Heart left ventricle (tissue), 16 donors: ENCODE data around the gene CALHM2. TPM values are rescaled to one million over a fixed set of nuclear protein-coding genes. Genes with fewer than 3 reads are reported as not detected.
A peak's percentile ranks its signal among the peaks of the same experiment; 100 is the strongest.

Experiments
- ATAC-seq, 4 donors: fragments of 200-7000 bp; cut with Tn5 transposase; one replicate each; pipeline ENCODE4 v1.9.1; 2020 to 2022; ENCODE audit warnings: moderate library complexity in 4 of 4, mild to moderate bottlenecking in 3 of 4, moderate number of reproducible peaks in 1 of 4
- DNase-seq, 5 donors: peaks; one replicate each; pipeline ENCODE4 v3.0.0-alpha.2; 2020
- H3K27ac ChIP-seq, 12 donors: fragments of 200-600 bp; sonication (generic) in 4 of 12; one replicate each; pipeline versions ENCODE4 v1.5.0 to v1.8.0; 2016 to 2022; ENCODE audit warnings: mild to moderate bottlenecking in 2 of 12
- H3K27me3 ChIP-seq, 9 donors: fragments of 200-600 bp; sonication (generic) in 2 of 9; one replicate each; pipeline versions ENCODE4 v1.5.1 to v1.8.0; 2016 to 2022; ENCODE audit warnings: mild to moderate bottlenecking in 3 of 9
- H3K36me3 ChIP-seq, 9 donors: fragments of 200-600 bp; sonication (generic) in 2 of 9; one replicate each; pipeline versions ENCODE4 v1.5.0 to v1.8.0; 2018 to 2022; ENCODE audit warnings: mild to moderate bottlenecking in 2 of 9
- H3K4me1 ChIP-seq, 12 donors: fragments of 200-600 bp; sonication (generic) in 4 of 12; one replicate each; pipeline versions ENCODE4 v1.5.0 to v1.8.0; 2016 to 2022; ENCODE audit warnings: mild to moderate bottlenecking in 3 of 12
- H3K4me3 ChIP-seq, 12 donors: fragments of 200-600 bp; sonication (generic) in 4 of 12; one replicate each; pipeline versions ENCODE4 v1.5.0 to v1.8.0; 2017 to 2022; ENCODE audit warnings: mild to moderate bottlenecking in 9 of 12, moderate library complexity in 4 of 12
- H3K9me3 ChIP-seq, 12 donors: fragments of 200-600 bp; sonication (generic) in 4 of 12; one replicate each; pipeline versions ENCODE4 v1.5.0 to v1.8.0; 2016 to 2022; ENCODE audit warnings: mild to moderate bottlenecking in 1 of 12
- CTCF ChIP-seq, 12 donors: fragments of 200-600 bp; sonication (generic) in 4 of 12; IDR thresholded peaks; one replicate each; pipeline versions ENCODE4 v1.5.0 to v1.8.0; 2018 to 2022; ENCODE audit warnings: antibody characterized with exemption in 12 of 12, mild to moderate bottlenecking in 5 of 12
- POLR2A ChIP-seq, 2 donors: fragments of 450-650 bp; IDR thresholded peaks; one replicate each; pipeline ENCODE4 v1.6.1; 2017; ENCODE audit warnings: antibody characterized with exemption in 2 of 2, mild to moderate bottlenecking in 2 of 2, moderate library complexity in 2 of 2
- WGBS, 4 donors: extraction: QIAGEN DNeasy Blood & Tissue Kit in 2 of 4; methylation state at CpG; one replicate each; pipeline versions ENCODE4 v1.1.5 to v1.1.7; 2013 to 2018; 5-methylcytosine and 5-hydroxymethylcytosine counted together
- intact Hi-C, 10 donors: fragments of 100-400 bp; cut with DNase I; formaldehyde crosslinking; loops; one replicate each; pipeline versions ENCODE4 v1.11.1 to v1.14.2; 2022
- polyA plus RNA-seq, 2 donors: library from polyadenylated mRNA; stranded (reverse); fragments of 200-250 nt; gene quantifications; one replicate each; pipeline ENCODE4 v1.2.3, GENCODE V29; 2013
- total RNA-seq, 9 donors: library from RNA; depleted of rRNA in 2 of 9; stranded (reverse); fragments of >200 nt in 2 of 9; fragmentation: NEBNext Ultra II Directional in 3 of 9; extraction: Animal tissue kit (Norgen Biotek cat#: 25700) in 3 of 9; gene quantifications; one replicate each; pipeline versions ENCODE4 v1.1.0 to v1.2.4, GENCODE V29; 2016 to 2023
- donor health status: ischemic (EF 13 %, LVEDD 7.1; RV severe dilation, severe dysfunction).
- donor health status: healthy with polysubstance abuse.
- donor health status: DM: no; HTN: yes; CAD: no.
- donor health status: DM: no; HTN: no; CAD: no.
- donor health status: ischemic (EF 25% LVEDD 6.9; RV normal size, moderate dysfunction).
- donor health status: ischemic (EF 25% LVEDD 5.7; RV mildly dilated, moderate dysfunction).
- donor health status: healthy.
- donor health status: DM: yes; HTN: yes; CAD: no.
- donor health status: ischemic (EF 35%, LVEDD 5.7; RV mildly dilated, moderate dysfunction).
- donor health status: nonischemic (EF 11% LVEDD 7.7; RV severe dilation, severe dysfunction).
- donor health status: DM: yes; HTN: yes; CAD: no.
- donor health status: PGD.
- donor health status: ischemic (EF 29% LVEDD 5.4; RV normal size, mild dysfunction).
- donor health status: nonischemic (EF 23%, LVEDD 6.1; RV moderate dilation, normal function).

Gene CALHM2
- total and polyA plus RNA-seq, 11 donors: 8.2 to 36.8 (median 11.2) TPM

GRCh38 chr10:103449208-103450144, 2.7 kb downstream of the CALHM2 start:
- 83 to 88% (median 87%) methylated on average over 30 to 34 of the region's 34 CpGs for WGBS, 4 donors
- Histone ChIP-seq H3K27ac (peak overlapping the region in 11 of 12 donors; percentile 47 to 98 (median 93)), H3K4me1 (peaks cover 10 to 76% (median 62%) of the 10 kb centered on the region in 12 donors), H3K27me3 (no peaks in the 10 kb centered on the region), H3K36me3 (peaks cover 0 to 60% (median 53%) of the 10 kb centered on the region in 9 donors), H3K9me3 (no peaks in the 10 kb centered on the region), H3K4me3 (peak overlapping the region in 9 of 12 donors; percentile 63 to 97 (median 79))
- no peak for ATAC-seq
- no peak for DNase-seq
- TF ChIP-seq CTCF (IDR thresholded peaks at IDR 0.05): no peak
- TF ChIP-seq POLR2A (IDR thresholded peaks at IDR 0.05): no peak
- intact Hi-C loops: no loop called here

GRCh38 chr10:103448746-103449145, 3.4 kb downstream of the CALHM2 start:
- H3K4me3 ChIP-seq: peak overlapping the region in 7 of 12 donors; percentile 27 to 97 (median 85)

GRCh38 chr10:103447187-103447586, 5.0 kb downstream of the CALHM2 start:
- Histone ChIP-seq H3K27ac (peak overlapping the region in 11 of 12 donors; percentile 55 to 94 (median 79)), H3K4me3 (no peak overlapping the region), H3K4me1 (peaks cover 10 to 87% (median 77%) of the 10 kb centered on the region in 12 donors), H3K36me3 (peaks cover 0 to 81% (median 76%) of the 10 kb centered on the region in 9 donors), H3K9me3 (no peaks in the 10 kb centered on the region), H3K27me3 (no peaks in the 10 kb centered on the region)
- DNase-seq (no peak), ATAC-seq (no peak)
- no peak for TF ChIP-seq POLR2A (IDR thresholded peaks at IDR 0.05)
- intact Hi-C loops: no loop called here
- 95 to 98% (median 98%) methylated on average over 18 to 23 of the region's 23 CpGs for WGBS, 4 donors

More at GRCh38 chr10:103448746-103449145, 3.4 kb downstream of the CALHM2 start:
- Histone ChIP-seq H3K27ac (peak overlapping the region in 10 of 12 donors; percentile 67 to 98 (median 93)), H3K36me3 (peaks cover 0 to 67% (median 61%) of the 10 kb centered on the region in 9 donors), H3K27me3 (no peaks in the 10 kb centered on the region), H3K9me3 (no peaks in the 10 kb centered on the region), H3K4me1 (peaks cover 10 to 84% (median 70%) of the 10 kb centered on the region in 12 donors)
- peak in 3 of 4 donors; percentile 29 to 65 (median 56) for ATAC-seq
- WGBS, 4 donors: 51 to 70% (median 65%) methylated on average over 1 of the region's 1 CpG
- TF ChIP-seq CTCF (IDR thresholded peaks at IDR 0.05) (no peak), POLR2A (IDR thresholded peaks at IDR 0.05) (no peak)
- intact Hi-C loops: no loop called here
- peak in 4 of 5 donors; percentile 59 to 85 (median 68) for DNase-seq

- WGBS, 4 donors: 40 to 55% (median 44%) methylated on average over 12 of the region's 12 CpGs
- Histone ChIP-seq H3K27ac (peak overlapping the region; percentile 51 to 94 (median 82)), H3K27me3 (no peaks in the 10 kb centered on the region), H3K36me3 (peaks cover 0 to 93% (median 88%) of the 10 kb centered on the region in 9 donors), H3K4me3 (no peak overlapping the region), H3K9me3 (no peaks in the 10 kb centered on the region), H3K4me1 (peaks cover 10 to 95% (median 84%) of the 10 kb centered on the region in 12 donors)
- DNase-seq: peak; percentile 73 to 90 (median 83)
- ATAC-seq: peak; percentile 60 to 79 (median 71)
- peak in 1 of 2 donors; percentile 12 for TF ChIP-seq POLR2A (IDR thresholded peaks at IDR 0.05)
- no peak for TF ChIP-seq CTCF (IDR thresholded peaks at IDR 0.05)
- intact Hi-C loops: no loop called here
Observed at GRCh38 chr10:103445767-103446567, 6.2 kb downstream of the CALHM2 start.
